GM19238 (cell line): ENCODE measurements around the gene TM4SF4.

Source experiments
- DNase-seq: peaks from one replicate; pipeline ENCODE4 v3.0.0; 2011; ENCODE audit warnings: low spot score; ENCODE audit not compliant: insufficient read length

Gene TM4SF4

GRCh38 chr3:149454746-149455145 lies 19.8 kb upstream of the TM4SF4 start:
- DNase-seq: no peak

- DNase-seq: no peak
Measured at GRCh38 chr3:149455366-149455765, 19.1 kb upstream of the TM4SF4 start.

- no peak for DNase-seq
Measured at GRCh38 chr3:149455989-149456388, 18.5 kb upstream of the TM4SF4 start.

- DNase-seq: no peak
Measured at GRCh38 chr3:149459491-149460059, 14.9 kb upstream of the TM4SF4 start.

GRCh38 chr3:149460117-149460516 lies 14.4 kb upstream of the TM4SF4 start:
- no peak for DNase-seq

- DNase-seq: no peak
Measured at GRCh38 chr3:149462051-149462450, 12.4 kb upstream of the TM4SF4 start.

- no peak for DNase-seq
Measured at GRCh38 chr3:149462581-149463011, 11.9 kb upstream of the TM4SF4 start.

GRCh38 chr3:149463921-149464320 lies 10.6 kb upstream of the TM4SF4 start:
- DNase-seq: no peak

GRCh38 chr3:149464542-149465328 lies 9.8 kb upstream of the TM4SF4 start:
- no peak for DNase-seq

GRCh38 chr3:149465351-149465883 lies 9.1 kb upstream of the TM4SF4 start:
- DNase-seq: no peak

GRCh38 chr3:149466192-149466591 lies 8.3 kb upstream of the TM4SF4 start:
- DNase-seq: no peak

- DNase-seq: peak; percentile 29
Measured at GRCh38 chr3:149468504-149469212, 5.8 kb upstream of the TM4SF4 start.

- no peak for DNase-seq
Measured at GRCh38 chr3:149470381-149470780, 4.1 kb upstream of the TM4SF4 start.

- DNase-seq: no peak
Measured at GRCh38 chr3:149472030-149472797, 2.3 kb upstream of the TM4SF4 start.

GRCh38 chr3:149473357-149474249 lies 894 bp upstream of the TM4SF4 start:
- no peak for DNase-seq

- DNase-seq: no peak
Measured at GRCh38 chr3:149475451-149476060, 1.1 kb downstream of the TM4SF4 start.

GRCh38 chr3:149476225-149476624 lies 1.7 kb downstream of the TM4SF4 start:
- no peak for DNase-seq

GRCh38 chr3:149479621-149480325 lies 5.3 kb downstream of the TM4SF4 start:
- DNase-seq: no peak

- DNase-seq: peak; percentile 45
Measured at GRCh38 chr3:149480326-149481017, 6.0 kb downstream of the TM4SF4 start.
